ENCODE results near the gene PIK3AP1.

PIK3AP1 gene

DNA sequence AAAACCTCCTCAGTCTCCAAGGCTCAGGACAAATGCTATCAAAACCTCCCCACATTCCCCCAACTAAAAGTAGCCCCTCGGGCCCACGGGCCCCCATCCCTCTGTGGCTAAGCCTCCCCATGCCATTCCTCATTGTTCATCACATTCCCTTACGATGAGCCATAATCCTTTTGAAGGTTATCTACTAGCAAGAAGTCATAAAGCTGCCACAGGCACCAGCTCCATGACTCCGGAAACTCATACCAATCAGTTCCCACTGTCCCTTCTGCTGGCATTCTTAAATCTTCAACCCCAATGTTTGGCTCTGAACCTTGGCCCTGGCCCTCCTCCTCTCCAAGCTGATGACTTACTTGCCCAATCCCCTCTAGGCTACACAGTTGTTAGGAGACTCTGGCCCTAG, 114.1 kb downstream of the PIK3AP1 start:
- 23% methylated on average over 4 of the region's 4 CpGs for WGBS
- Histone ChIP-seq H2BK15ac (ENCODE audit: low read depth, poor library complexity, severe bottlenecking) (no peak overlapping the region), H2BK120ac (ENCODE audit: low read depth, low read length) (no peak overlapping the region), H2BK5ac (ENCODE audit: low read depth, low read length, poor library complexity, severe bottlenecking) (no peak overlapping the region), H3K4me3 (ENCODE audit: insufficient read depth in 1 of 2, low read depth in 1 of 2, low read length in 2 of 2) (no peak overlapping the region), H3K27me3 (ENCODE audit: control insufficient read depth in 1 of 2, insufficient read depth in 1 of 2, low read length in 2 of 2) (peaks cover 0 to 17% of the 10 kb centered on the region in 2 experiments), H4K91ac (ENCODE audit: low read length) (no peak overlapping the region), H3K4me1 (ENCODE audit: control insufficient read depth, insufficient read depth, low read depth, low read length) (peaks cover 6% of the 10 kb centered on the region), H3K4me2 (ENCODE audit: low read length, poor library complexity, severe bottlenecking) (no peak overlapping the region), H2BK12ac (ENCODE audit: low read length in 2 of 2) (no peak overlapping the region), H3K9me3 (ENCODE audit: control insufficient read depth, low read length) (no peaks in the 10 kb centered on the region), H3K9ac (ENCODE audit: low read length) (no peak overlapping the region), H2AFZ (ENCODE audit: low read depth, low read length) (no peak overlapping the region), H3K79me1 (replicated peaks; ENCODE audit: low read length, poor library complexity, severe bottlenecking) (no peaks in the 10 kb centered on the region), H3K4ac (ENCODE audit: low read depth in 1 of 2, low read length in 2 of 2) (no peak overlapping the region), H3K36me3 (ENCODE audit: control insufficient read depth in 1 of 2, insufficient read depth in 2 of 2, low read depth in 1 of 2, low read length in 2 of 2) (no peaks in the 10 kb centered on the region), H4K8ac (ENCODE audit: low read length) (no peak overlapping the region), H3K23ac (ENCODE audit: low read length in 2 of 2) (no peak overlapping the region), H2AK5ac (ENCODE audit: low read length, severe bottlenecking) (no peak overlapping the region), H3K27ac (ENCODE audit: low read length, poor library complexity, severe bottlenecking) (no peak overlapping the region), H3K14ac (ENCODE audit: low read length in 2 of 2) (no peak overlapping the region), H3K18ac (ENCODE audit: low read depth in 1 of 2, low read length in 2 of 2) (no peak overlapping the region)
- DNase-seq = no peak

GRCh38 chr10:96600337-96600736, 120.0 kb downstream of the PIK3AP1 start:
- Histone ChIP-seq H2BK12ac (ENCODE audit: low read length in 2 of 2) (no peak overlapping the region), H3K79me1 (replicated peaks; ENCODE audit: low read length, poor library complexity, severe bottlenecking) (no peaks in the 10 kb centered on the region), H3K4ac (ENCODE audit: low read depth in 1 of 2, low read length in 2 of 2) (no peak overlapping the region), H3K9ac (ENCODE audit: low read length) (no peak overlapping the region), H2AK5ac (ENCODE audit: low read length, severe bottlenecking) (no peak overlapping the region), H2BK5ac (ENCODE audit: low read depth, low read length, poor library complexity, severe bottlenecking) (no peak overlapping the region), H4K8ac (ENCODE audit: low read length) (no peak overlapping the region), H3K36me3 (ENCODE audit: control insufficient read depth in 1 of 2, insufficient read depth in 2 of 2, low read depth in 1 of 2, low read length in 2 of 2) (no peaks in the 10 kb centered on the region), H3K4me1 (ENCODE audit: control insufficient read depth, insufficient read depth, low read depth, low read length) (no peaks in the 10 kb centered on the region), H3K4me2 (ENCODE audit: low read length, poor library complexity, severe bottlenecking) (no peak overlapping the region), H2BK15ac (ENCODE audit: low read depth, poor library complexity, severe bottlenecking) (no peak overlapping the region), H2AFZ (ENCODE audit: low read depth, low read length) (no peak overlapping the region), H4K91ac (ENCODE audit: low read length) (no peak overlapping the region), H3K23ac (ENCODE audit: low read length in 2 of 2) (no peak overlapping the region), H3K4me3 (ENCODE audit: insufficient read depth in 1 of 2, low read depth in 1 of 2, low read length in 2 of 2) (no peak overlapping the region), H3K27me3 (ENCODE audit: control insufficient read depth in 1 of 2, insufficient read depth in 1 of 2, low read length in 2 of 2) (peaks cover 9 to 15% of the 10 kb centered on the region in 2 experiments), H3K14ac (ENCODE audit: low read length in 2 of 2) (no peak overlapping the region), H2BK120ac (ENCODE audit: low read depth, low read length) (no peak overlapping the region), H3K9me3 (ENCODE audit: control insufficient read depth, low read length) (peaks cover 19% of the 10 kb centered on the region), H3K18ac (ENCODE audit: low read depth in 1 of 2, low read length in 2 of 2) (no peak overlapping the region), H3K27ac (ENCODE audit: low read length, poor library complexity, severe bottlenecking) (no peak overlapping the region)
- DNase-seq = no peak
- 100% methylated on average over 4 of the region's 4 CpGs for WGBS

DNA sequence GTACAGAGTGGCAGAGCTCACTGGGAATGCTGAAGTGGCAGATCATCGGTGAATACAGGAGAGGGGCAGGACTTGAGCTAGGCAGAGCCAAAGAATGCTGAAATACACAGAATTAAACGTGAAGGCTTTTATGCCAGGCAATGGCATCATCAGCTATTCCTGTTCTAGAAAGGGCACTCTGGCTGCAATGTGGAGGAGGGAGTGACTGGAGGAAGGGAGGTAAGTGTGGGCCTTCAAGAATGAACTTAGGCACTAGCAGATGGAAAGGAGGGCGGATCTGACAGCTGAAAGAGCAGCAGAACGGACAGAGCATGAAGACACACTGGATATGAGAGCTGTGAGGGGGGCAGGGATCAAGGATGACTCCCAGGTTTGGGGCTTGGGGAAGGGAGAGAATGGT, 121.5 kb downstream of the PIK3AP1 start:
- Histone ChIP-seq H3K14ac (ENCODE audit: low read length in 2 of 2) (no peak overlapping the region), H3K79me1 (replicated peaks; ENCODE audit: low read length, poor library complexity, severe bottlenecking) (no peaks in the 10 kb centered on the region), H2AFZ (ENCODE audit: low read depth, low read length) (no peak overlapping the region), H3K27ac (ENCODE audit: low read length, poor library complexity, severe bottlenecking) (no peak overlapping the region), H2BK12ac (ENCODE audit: low read length in 2 of 2) (no peak overlapping the region), H2BK5ac (ENCODE audit: low read depth, low read length, poor library complexity, severe bottlenecking) (no peak overlapping the region), H3K9ac (ENCODE audit: low read length) (no peak overlapping the region), H3K36me3 (ENCODE audit: control insufficient read depth in 1 of 2, insufficient read depth in 2 of 2, low read depth in 1 of 2, low read length in 2 of 2) (no peaks in the 10 kb centered on the region), H3K23ac (ENCODE audit: low read length in 2 of 2) (no peak overlapping the region), H4K91ac (ENCODE audit: low read length) (no peak overlapping the region), H3K9me3 (ENCODE audit: control insufficient read depth, low read length) (peaks cover 28% of the 10 kb centered on the region), H4K8ac (ENCODE audit: low read length) (no peak overlapping the region), H3K4ac (ENCODE audit: low read depth in 1 of 2, low read length in 2 of 2) (no peak overlapping the region), H3K4me2 (ENCODE audit: low read length, poor library complexity, severe bottlenecking) (no peak overlapping the region), H3K4me3 (ENCODE audit: insufficient read depth in 1 of 2, low read depth in 1 of 2, low read length in 2 of 2) (no peak overlapping the region), H3K27me3 (ENCODE audit: control insufficient read depth in 1 of 2, insufficient read depth in 1 of 2, low read length in 2 of 2) (peaks cover 9 to 15% of the 10 kb centered on the region in 2 experiments), H3K4me1 (ENCODE audit: control insufficient read depth, insufficient read depth, low read depth, low read length) (no peaks in the 10 kb centered on the region), H2AK5ac (ENCODE audit: low read length, severe bottlenecking) (no peak overlapping the region), H3K18ac (ENCODE audit: low read depth in 1 of 2, low read length in 2 of 2) (no peak overlapping the region), H2BK15ac (ENCODE audit: low read depth, poor library complexity, severe bottlenecking) (no peak overlapping the region), H2BK120ac (ENCODE audit: low read depth, low read length) (no peak overlapping the region)
- WGBS = 78% methylated on average over 4 of the region's 4 CpGs
- DNase-seq = no peak

- Histone ChIP-seq H2BK15ac (ENCODE audit: low read depth, poor library complexity, severe bottlenecking) (no peak overlapping the region), H2AK5ac (ENCODE audit: low read length, severe bottlenecking) (no peak overlapping the region), H4K8ac (ENCODE audit: low read length) (no peak overlapping the region), H2BK120ac (ENCODE audit: low read depth, low read length) (no peak overlapping the region), H3K79me1 (replicated peaks; ENCODE audit: low read length, poor library complexity, severe bottlenecking) (no peaks in the 10 kb centered on the region), H2BK12ac (ENCODE audit: low read length in 2 of 2) (no peak overlapping the region), H3K23ac (ENCODE audit: low read length in 2 of 2) (no peak overlapping the region), H3K4ac (ENCODE audit: low read depth in 1 of 2, low read length in 2 of 2) (no peak overlapping the region), H2BK5ac (ENCODE audit: low read depth, low read length, poor library complexity, severe bottlenecking) (no peak overlapping the region), H3K14ac (ENCODE audit: low read length in 2 of 2) (no peak overlapping the region), H4K91ac (ENCODE audit: low read length) (no peak overlapping the region), H3K4me3 (ENCODE audit: insufficient read depth in 1 of 2, low read depth in 1 of 2, low read length in 2 of 2) (no peak overlapping the region), H3K18ac (ENCODE audit: low read depth in 1 of 2, low read length in 2 of 2) (no peak overlapping the region), H3K4me1 (ENCODE audit: control insufficient read depth, insufficient read depth, low read depth, low read length) (no peaks in the 10 kb centered on the region), H3K27me3 (ENCODE audit: control insufficient read depth in 1 of 2, insufficient read depth in 1 of 2, low read length in 2 of 2) (peaks cover 9 to 15% of the 10 kb centered on the region in 2 experiments), H3K4me2 (ENCODE audit: low read length, poor library complexity, severe bottlenecking) (no peak overlapping the region), H2AFZ (ENCODE audit: low read depth, low read length) (no peak overlapping the region), H3K27ac (ENCODE audit: low read length, poor library complexity, severe bottlenecking) (no peak overlapping the region), H3K36me3 (ENCODE audit: control insufficient read depth in 1 of 2, insufficient read depth in 2 of 2, low read depth in 1 of 2, low read length in 2 of 2) (no peaks in the 10 kb centered on the region), H3K9ac (ENCODE audit: low read length) (no peak overlapping the region), H3K9me3 (ENCODE audit: control insufficient read depth, low read length) (peaks cover 41% of the 10 kb centered on the region)
- 100% methylated on average over 1 of the region's 1 CpG for WGBS
- no peak for DNase-seq
Measured at GRCh38 chr10:96596422-96597407, 123.6 kb downstream of the PIK3AP1 start.
